ENCODE results near the gene GRM2. TPM values are rescaled to one million over a fixed set of nuclear protein-coding genes. Genes with fewer than 3 reads are reported as not detected.

Gene GRM2
- total RNA-seq (2014; rRNA removed; shearing (Covaris generic)) = not detected in 2 replicates

DNA sequence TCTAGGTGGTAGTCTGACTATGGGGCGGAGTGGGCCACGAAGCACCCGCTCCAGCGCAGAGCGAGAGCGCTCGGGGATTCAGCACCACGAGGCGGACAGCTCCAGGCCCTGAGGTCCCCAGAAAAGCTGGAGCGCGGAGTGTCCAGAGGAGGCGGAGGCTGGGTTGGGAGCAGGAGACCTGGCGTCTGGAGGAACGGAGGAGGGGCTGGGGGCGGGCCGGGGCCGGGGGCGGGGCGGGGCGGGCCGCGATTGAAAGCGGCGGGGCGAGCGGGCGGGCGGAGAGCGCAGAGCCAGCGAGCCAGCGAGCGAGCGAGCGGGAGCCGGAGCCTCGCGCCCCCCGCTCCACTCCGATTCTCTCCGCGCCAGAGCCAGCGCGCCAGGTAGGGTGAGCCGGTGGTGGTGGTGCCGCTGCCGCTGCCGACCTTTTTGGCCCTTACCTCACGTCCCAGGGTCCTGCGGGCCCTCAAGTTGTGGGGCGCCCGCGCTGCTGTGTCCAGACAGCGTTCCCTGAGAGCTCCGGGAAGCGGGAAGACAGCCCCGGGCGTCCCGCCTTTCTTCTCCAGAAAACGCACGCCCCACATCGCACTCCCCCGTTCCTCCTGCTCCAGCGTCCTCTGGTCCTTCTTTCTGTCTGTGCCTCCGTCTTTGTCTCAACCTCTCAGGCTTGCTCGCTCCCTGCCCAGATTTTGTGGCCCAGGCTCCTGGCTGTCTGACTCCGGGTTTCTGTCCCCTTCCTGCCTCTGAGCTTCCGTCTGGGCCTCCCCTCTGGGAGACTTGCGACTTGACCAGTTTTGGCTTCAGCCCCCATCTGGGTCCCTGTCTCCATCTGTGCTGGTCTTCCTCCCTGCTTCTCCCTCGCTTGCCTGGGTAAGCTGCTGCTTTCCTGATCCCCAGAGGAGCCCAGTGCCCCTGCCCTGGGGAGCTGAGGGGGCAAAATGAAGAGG, at the start of gene GRM2:
Gene GRM2 (plus strand): TSS at position 281 of the 944 bp plus-strand sequence. CDS start 1,916 bp downstream, outside the sequence.
- DNase-seq (ENCODE audit: low read depth) = peak; percentile 77

DNA sequence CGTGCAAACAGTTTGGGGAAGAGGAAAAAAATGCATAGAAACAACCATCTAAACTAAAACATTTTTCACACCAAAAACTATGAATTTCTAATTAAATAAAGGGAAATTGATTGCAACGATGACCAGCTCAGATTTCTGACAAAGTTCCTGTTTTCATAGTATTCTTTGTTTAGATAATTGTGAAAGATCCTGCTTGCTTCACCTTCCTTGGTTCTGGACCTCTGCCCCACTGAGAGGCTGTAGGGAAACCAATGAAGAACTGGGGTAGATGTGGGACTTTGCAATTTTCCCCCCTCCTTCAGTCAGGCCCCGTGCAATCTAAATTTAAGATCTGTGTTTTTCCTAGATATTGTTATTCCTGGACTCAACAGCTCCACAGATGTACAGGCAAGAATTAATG, 49.6 kb upstream of the GRM2 start:
- no peak for DNase-seq (ENCODE audit: low read depth)

DNA sequence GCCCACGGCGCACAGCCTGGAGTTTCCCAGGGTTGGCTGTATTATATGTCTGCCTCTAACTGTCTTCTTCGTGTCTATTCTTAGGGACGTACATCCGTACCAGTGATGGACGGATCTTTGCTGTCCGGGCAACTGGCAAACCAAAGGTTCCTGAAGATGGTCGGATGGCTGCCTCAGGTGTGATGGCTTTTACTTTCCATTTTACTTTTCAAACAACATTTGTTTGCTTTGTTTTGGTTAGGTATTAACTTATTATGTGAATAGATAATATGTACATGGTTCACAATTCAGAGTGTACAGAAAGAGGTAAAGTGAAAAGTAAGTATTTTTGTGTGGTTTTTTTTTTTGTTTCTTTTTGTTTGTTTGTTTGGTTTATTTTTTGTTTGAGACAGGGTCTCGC, 46.9 kb upstream of the GRM2 start:
- no peak for DNase-seq (ENCODE audit: low read depth)

DNA sequence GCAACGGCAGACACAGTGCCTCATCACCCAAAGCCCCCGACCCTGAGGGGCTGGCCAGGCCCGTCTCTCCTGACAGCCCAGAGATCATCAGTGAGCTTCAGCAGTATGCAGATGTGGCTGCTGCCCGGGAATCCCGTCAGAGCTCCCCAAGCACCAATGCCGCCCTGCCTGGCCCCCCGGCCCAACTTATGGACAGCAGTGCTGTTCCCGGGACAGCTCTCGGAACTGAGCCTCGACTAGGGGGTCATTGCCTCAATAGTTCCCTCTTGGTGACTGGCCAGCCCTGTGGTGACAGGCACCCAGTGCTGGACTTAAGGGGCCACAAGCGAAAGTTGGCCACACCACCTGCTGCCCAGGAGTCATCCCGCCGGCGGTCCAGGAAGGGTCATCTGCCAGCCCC, 44.4 kb upstream of the GRM2 start:
- no peak for DNase-seq (ENCODE audit: low read depth)

DNA sequence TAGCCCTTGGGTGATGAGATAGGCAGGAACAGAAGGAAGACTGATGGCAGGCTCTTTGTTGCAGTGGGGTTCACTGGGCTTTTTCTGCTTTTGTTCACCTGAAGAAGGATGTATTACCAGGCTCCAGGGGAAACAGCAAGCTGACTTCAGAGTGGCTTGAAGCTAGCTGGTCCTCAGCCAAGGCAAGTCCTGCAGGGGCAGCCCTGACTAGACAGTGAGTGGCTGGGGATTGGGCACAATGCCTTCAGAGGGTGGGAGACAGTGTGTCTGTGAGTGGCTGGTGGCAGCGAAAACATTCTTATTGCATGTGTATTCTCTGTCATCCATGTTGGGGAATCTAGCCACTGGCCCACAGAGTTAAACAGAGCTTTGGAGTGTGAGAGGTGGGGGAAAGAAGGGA, 38.1 kb upstream of the GRM2 start:
- no peak for DNase-seq (ENCODE audit: low read depth)

DNA sequence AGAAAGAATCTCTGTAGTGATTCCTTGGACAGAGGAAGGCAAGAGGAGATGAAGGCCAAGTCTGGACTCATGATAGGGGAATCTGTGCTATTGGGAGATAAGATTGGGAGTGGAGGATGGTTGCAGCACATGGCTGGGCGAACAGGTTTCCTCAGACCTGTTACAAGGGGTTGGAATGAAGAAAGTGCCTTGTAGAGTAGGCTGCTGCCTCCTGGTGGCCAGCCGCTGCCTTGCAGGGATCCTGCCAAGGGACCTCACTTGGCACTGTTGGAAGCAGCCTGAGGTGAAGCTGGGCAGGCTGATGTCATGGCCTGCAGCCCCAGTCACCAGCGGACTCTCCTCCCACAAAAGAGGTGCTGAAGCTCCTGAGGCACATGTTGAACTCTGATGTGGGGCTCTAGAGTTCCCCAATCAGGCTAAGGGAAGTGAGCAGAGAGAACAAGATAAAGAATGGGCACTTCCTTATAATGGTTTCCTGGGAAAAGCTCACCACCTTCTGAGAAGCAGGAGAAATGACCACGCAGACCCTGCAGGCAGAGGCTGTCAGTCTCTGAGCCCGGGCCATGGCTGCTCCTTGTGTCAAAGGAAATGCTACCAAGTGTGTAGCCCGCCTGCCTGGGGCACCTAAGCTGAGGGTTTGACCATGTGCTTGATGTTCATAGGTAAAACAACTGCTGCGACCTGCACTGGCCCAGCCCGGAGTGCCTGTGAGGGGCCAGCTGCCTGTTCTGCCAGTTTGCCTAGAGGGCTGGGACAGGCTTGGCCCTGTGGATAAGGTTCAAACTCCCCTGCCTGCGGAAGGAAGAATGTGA, 37.4 kb upstream of the GRM2 start:
- DNase-seq (ENCODE audit: low read depth) = peak; percentile 81

DNA sequence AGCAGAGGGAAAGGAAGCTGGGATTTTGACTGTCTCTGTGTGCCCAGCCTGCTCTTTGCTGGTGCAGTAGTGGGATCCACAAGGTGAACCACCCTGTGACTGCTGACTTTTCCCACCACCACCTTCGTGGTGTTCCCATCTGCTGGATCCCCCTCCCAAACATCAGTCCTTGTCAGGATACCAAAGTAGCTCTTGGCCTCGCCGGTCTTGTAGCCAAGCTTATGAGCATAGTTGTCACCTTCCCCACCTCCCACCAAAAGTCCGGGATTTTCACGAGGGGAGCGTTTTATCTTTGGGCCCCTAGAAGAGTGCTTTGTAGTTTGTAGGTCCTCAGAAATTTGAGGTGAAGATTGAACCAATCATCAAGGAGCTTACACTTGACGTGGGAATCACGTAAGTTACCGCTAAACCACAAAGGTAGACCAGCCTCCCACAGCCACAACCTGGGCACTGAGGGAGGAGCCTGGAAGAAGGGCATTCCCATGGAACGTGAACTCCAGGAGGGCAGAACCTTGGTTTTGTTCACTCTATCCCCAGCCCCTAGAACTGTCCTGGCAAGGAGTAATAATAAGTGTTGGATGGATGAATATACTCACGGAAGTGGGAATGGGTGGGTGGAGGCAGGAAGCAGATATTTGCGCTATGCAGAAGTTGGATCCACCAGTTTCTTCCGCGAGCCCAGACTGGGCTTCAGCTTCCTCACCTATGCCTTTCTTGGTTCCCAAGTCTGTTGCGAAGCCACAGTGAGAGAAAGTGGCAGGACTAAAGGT, 36.6 kb upstream of the GRM2 start:
- DNase-seq (ENCODE audit: low read depth) = no peak

DNA sequence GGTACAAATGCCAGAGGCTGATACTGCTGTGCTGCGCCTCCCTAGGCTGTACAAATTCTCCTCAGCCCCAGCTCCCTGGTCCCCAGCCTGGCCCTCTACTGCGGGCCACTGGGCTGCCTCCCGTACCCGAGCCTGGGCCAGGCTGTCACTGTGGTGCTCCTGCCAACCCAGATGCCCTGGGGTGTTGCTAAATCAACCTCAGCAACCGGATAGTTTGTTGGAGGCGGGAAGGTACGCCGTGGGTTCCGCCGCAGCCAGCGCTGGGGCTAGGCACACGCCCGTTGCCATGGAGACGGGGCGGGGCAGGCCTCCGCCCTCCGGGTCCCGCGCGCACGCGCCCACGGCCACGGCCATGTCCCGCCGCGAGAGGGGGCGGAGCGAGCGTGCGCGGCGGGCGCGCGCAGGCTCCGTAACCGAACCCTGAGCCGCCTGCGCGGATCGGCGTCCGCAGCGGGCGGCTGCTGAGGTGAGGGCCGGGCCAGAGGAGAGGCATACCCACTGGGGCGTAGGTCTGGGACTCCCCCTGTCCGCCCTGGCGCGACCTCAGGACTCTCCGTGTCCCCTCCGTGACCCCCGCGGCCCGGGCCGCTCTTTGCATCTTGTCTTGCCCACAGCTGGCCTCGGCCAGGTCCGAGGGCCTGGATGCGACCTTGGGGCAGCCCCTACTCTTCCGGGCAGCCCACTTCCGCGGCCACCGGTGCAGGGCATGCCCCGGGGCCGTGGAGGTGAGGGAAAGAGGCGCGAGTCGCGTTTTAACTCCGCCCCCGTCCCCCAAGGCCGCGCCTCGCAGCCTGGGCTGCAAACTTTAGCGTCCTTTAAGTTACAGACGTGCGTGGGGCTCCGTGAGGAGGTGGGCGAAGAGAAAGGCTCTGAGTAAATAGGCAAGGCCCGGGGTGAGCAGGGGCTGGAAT, 35.8 kb upstream of the GRM2 start, which contains the start of gene TEX264:
Gene TEX264 (plus strand): TSS at position 430 of the 911 bp plus-strand sequence. CDS start 3,053 bp downstream, outside the sequence.
- peak; percentile 88 for DNase-seq (ENCODE audit: low read depth)

DNA sequence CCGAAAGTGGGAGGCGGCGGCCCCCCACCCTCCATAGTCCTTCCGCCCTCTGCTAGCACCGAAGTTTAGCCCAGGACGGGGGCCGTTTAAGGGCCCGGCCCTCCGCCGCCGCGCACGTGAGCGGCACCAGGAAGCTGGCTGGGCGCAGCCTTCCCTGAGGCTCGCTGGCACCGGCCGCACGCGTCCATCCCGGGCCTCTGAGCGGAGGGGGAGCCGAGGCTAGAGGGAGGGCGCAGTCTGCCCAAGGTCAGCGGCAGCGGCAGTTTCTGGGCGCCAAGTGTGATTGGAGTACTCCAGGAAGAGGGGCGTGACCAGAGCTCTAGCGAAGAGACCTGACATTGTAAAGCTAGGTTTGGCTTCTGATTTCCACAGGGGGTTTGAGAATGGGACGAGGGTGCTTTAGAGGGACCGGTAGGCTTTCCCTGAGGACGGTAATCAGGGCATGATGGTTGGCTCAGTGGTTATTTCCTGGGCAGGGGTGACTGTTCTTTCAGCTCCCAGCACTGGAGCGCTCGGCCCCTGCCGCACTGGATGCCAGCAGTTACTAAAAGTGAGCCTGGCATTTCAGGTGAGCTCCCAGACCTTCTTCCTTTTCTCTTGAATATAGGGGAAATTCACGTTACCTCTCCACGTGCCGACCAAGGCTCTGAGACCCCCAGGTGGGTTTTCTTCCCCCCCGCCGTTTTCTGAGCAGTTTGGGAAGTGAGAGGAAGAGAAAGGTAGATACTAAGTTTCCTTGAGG, 35.0 kb upstream of the GRM2 start:
- peak; percentile 66 for DNase-seq (ENCODE audit: low read depth)

DNA sequence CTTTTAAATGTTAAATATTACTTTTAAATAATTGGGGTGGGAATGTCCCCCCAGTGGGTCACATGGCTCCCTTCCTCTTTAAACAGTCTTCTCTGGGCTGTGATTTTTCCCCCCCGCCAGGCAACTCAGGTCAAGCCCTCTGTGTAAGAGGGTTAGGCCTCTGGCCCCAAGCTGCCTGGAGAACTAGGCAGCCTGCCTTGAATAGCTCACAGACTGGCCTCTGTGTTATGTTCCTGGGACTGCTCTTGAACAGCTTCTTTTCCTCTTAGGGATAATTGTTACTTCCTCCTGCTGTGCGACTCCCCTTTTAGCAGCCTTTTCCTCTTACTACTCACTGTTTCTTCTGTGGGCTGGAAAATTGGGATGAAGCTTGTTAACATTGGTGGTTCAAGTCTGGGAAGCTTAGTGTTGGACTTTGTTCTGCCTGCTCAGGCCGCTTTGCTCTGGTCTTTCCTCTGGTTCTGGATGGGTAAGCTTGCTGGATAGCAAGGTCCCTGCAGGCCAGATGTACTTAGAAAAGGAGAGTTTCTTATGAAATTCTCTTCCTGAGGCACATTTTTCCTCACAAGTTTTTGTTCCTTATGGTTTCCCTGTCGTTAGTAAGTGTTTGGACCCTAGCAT, 33.6 kb upstream of the GRM2 start:
- no peak for DNase-seq (ENCODE audit: low read depth)

DNA sequence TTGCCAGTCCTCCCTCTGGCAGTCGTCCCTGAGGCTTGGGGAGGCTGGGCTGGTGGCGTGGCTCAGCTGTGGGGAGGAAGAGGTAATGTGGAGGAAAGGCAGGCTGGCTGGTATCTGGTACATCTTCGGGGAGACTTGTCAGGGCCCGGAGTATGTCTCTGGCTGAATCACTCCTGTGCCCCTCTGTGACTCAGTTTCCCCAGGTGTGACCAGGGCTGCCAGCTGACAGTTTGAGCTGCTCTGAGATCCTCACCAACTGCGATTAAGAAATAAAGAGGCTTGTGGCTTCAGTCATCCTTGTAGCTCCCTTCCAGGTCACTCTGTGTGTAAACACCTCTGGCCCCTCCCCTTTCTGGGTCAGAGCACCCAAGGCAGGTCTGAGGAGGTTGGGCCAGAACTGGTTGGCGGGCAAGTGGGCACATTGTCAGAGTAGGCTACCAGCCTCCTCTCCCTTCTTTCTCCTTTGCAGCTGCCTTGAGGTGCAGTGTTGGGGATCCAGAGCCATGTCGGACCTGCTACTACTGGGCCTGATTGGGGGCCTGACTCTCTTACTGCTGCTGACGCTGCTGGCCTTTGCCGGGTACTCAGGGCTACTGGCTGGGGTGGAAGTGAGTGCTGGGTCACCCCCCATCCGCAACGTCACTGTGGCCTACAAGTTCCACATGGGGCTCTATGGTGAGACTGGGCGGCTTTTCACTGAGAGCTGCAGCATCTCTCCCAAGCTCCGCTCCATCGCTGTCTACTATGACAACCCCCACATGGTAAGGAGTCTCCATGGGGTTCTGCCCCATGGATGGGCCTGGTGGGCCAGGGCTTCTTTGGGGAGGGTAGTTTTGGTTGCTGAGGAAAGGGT, 32.8 kb upstream of the GRM2 start:
- no peak for DNase-seq (ENCODE audit: low read depth)

DNA sequence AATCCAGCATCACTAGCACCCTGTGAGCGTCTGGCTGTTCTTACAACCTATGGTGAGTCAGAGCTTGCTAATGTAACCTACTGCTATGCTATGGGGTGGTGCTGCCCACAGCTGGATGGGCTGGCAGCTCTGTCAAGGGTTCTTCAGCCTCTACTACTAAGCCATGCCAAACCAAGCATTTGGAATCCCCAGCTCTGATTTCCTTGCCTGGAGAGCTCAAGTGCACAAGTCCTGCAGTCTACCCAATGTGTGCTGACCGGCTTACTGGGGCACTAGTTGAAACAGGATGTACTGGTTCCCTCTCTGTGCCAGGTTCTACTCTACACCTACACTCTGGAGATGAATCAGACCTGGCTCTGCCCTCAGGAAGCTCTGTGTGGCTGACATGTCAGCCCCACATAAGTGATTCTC, 31.7 kb upstream of the GRM2 start:
- peak; percentile 28 for DNase-seq (ENCODE audit: low read depth)

DNA sequence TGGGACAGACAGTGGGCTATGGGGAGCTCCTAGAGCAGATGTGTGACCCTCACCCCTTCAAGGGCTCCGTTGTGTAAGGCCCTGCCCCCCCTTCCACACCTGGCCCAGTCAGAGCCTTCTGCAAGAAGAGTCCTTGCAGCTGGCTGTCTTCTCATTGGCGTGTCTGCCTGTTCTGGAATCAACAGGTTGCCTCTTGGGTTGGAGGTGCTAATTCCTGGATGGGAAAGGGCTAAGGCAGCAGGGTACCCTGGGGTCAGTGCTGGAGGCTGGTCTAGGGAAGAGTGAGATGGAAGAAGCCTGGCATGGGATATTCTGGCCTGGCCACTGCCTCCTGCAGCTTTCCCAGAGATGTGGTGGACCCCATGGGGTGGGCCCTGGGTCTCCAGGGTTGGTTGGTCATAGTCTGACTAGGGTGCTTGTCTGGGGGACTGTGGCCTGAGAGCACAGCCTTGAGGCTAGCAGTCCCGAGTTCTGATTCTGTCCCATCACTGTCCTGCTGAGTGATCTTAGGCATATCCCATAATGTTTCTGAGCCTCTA, 30.7 kb upstream of the GRM2 start:
- DNase-seq (ENCODE audit: low read depth) = no peak

DNA sequence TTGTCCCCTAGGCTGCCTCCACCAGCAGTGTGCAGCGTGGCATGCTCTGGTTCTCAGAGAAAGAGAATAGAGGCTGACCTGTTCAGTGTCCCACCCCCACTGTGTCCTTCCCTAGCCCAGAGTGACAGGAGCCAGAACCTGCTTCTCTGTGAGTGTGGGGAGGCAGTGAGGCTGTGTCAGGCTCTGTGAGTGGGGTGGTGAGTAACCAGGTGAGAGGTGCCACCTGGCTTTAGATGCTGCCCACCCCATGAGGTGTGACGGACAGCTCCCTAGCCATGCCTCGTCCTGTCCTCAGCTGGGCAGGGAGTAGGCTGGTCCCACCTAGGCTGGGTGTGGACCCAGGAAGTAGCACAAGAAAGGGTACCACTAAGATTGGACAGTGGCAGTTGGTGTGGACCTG, 29.5 kb upstream of the GRM2 start:
- no peak for DNase-seq (ENCODE audit: low read depth)

DNA sequence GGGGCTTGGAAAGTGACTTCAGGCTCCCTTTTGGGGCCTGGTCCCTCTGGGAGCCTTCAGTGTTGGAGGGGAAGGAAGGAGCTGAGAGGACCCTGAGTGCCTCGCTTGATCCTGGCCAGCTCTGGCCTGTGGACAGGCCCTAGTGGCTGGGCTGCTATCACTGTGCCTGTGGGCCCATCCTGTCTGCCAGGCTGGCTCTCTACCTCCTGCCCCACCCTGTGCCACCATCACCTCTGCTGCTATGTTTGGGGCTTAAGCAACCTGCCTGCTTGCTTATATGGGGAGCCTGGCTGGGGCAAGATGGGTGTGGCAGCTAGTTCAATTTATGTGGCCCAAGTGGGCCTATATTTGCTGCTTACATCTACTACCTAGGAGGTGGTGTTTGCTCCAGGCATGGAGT, 28.7 kb upstream of the GRM2 start:
- DNase-seq (ENCODE audit: low read depth) = no peak

DNA sequence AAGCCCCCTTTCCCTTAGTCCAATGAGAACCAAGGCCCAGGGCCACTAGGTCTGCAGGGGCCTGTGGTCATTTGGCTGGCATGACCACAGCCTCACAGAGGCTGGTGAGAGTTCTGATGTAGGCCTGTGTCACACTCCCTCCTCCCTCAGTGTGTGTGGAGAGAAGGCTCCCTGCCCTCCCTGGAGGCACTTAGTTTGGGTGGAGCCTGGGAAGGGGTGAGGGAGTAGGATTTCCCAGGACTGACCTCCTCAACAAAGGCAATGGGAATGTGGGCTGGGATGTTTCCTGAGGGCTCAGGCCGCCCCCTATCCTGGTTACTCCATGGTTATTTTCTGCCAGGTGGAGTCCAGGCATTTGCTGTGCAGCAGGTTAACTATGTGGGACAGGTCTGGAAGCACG, 28.2 kb upstream of the GRM2 start:
- DNase-seq (ENCODE audit: low read depth) = no peak

DNA sequence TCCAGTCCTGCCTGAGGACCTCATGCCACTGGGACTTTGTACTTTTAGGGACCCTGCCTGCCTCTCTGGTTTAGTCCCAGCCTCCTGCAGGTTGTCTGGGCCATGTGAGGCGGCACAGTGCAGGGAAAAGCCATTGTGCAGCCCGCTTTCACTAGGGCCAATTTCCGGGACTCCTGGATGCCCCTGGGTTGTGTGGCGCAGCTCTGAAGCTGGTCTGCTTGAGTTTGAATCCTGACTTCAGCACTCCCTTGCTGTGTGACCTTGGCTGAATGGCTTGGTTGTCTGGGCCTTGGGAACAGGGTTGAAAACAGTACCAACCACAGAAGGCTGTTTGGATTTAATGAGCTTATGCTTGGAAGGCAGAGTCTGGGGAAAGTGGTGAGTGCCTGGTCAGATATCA, 27.6 kb upstream of the GRM2 start:
- DNase-seq (ENCODE audit: low read depth) = no peak

DNA sequence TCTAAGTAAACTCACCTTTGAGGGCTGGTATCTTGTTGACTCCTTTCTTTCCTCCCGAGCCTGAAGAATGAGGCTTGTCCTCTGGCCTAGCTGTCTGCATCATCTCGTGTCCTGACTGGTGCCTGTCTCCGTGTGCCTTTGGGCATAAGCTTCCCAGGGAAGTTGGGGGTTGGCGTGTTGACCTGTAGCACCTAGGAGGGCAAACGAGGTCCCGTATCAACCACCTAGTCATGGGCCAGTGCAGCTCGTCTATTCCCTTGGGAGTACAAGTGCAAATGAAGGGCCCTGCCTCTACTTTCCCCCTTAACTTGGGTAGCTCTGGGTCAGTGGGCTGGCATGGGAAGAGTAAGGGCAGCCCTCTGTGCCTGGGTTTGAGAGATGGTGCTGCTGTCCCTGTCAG, 27.1 kb upstream of the GRM2 start:
- DNase-seq (ENCODE audit: low read depth) = no peak
